Measurements from ENCODE around the gene BAIAP2L2. TPM values are rescaled to one million over a fixed set of nuclear protein-coding genes. Genes with fewer than 3 reads are reported as not detected.

The BAIAP2L2 gene
- total RNA-seq, 1 experiment from 2014 or later, result 2.3 TPM

DNA sequence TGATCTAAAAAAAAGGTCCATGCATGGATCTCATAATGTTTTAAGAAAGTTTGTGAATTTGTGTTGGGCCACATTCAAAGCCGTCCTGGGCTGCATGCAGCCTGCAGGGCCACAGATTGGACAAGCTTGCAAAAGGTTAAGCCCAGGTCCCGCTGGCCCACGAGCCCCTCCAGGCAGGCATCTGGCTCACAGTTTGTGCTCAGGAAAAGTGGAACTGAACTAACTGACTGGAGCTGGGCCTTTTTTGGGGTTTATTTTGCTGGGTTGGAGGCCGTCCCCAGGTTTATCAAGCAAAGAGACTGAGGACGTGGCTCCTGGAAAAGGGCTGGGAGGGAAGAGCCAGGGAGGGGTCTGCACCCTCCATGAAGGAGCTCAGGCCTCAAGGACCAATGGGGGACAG, 32.1 kb upstream of the BAIAP2L2 start:
- Histone ChIP-seq H3K27me3 (ENCODE audit: insufficient read depth, low read length) (no peaks in the 10 kb centered on the region), H4K20me1 (ENCODE audit: control insufficient read depth, insufficient read depth, insufficient read length) (no peaks in the 10 kb centered on the region), H3K23me2 (ENCODE audit: insufficient read length, low read depth, low read length, poor library complexity, severe bottlenecking) (no peaks in the 10 kb centered on the region), H3K9me3 (ENCODE audit: control insufficient read depth, low read depth, low read length) (no peaks in the 10 kb centered on the region), H3K23ac (ENCODE audit: insufficient read length, low read depth, low read length) (no peak overlapping the region), H2BK20ac (ENCODE audit: low read depth, low read length, poor library complexity, severe bottlenecking) (no peak overlapping the region), H3K4me2 (ENCODE audit: insufficient read depth, insufficient read length, low read length) (no peak overlapping the region), H4K91ac (ENCODE audit: insufficient read length, low read depth, low read length) (no peak overlapping the region), H3K79me2 (ENCODE audit: insufficient read depth, low read length) (no peaks in the 10 kb centered on the region), H3K9ac (ENCODE audit: extremely low read depth, insufficient read length, low read length) (no peak overlapping the region), H3K79me1 (ENCODE audit: insufficient read depth, low read depth, low read length, poor library complexity, severe bottlenecking) (no peaks in the 10 kb centered on the region), H3K18ac (ENCODE audit: insufficient read length, low read depth, low read length) (no peak overlapping the region), H2BK12ac (ENCODE audit: insufficient read length, low read depth, low read length) (no peak overlapping the region), H3K14ac (ENCODE audit: insufficient read depth, low read length) (no peak overlapping the region), H2AK5ac (ENCODE audit: insufficient read length, low read length) (no peak overlapping the region), H3K4ac (ENCODE audit: low read depth, low read length) (no peak overlapping the region), H4K5ac (ENCODE audit: insufficient read length, low read depth, low read length) (no peak overlapping the region), H3K56ac (ENCODE audit: insufficient read length, low read depth, low read length) (no peak overlapping the region), H2BK5ac (ENCODE audit: insufficient read length, low read length) (no peak overlapping the region), H2BK120ac (ENCODE audit: low read depth, low read length, poor library complexity, severe bottlenecking) (no peak overlapping the region), H3K4me1 (ENCODE audit: insufficient read depth, low read length) (0 out of 2 replicates have a peak, but pooled peaks cover 3% of the 10 kb centered on the region), H4K8ac (replicated peaks; ENCODE audit: insufficient read length, low read depth, low read length) (no peak overlapping the region), H3T11ph (ENCODE audit: low read length) (no peak overlapping the region), H2AFZ (ENCODE audit: low read length) (no peak overlapping the region), H3K27ac (ENCODE audit: insufficient read length, low read depth, low read length) (no peak overlapping the region), H2BK15ac (ENCODE audit: low read depth, low read length) (no peak overlapping the region)
- TF ChIP-seq, protein P1, sequence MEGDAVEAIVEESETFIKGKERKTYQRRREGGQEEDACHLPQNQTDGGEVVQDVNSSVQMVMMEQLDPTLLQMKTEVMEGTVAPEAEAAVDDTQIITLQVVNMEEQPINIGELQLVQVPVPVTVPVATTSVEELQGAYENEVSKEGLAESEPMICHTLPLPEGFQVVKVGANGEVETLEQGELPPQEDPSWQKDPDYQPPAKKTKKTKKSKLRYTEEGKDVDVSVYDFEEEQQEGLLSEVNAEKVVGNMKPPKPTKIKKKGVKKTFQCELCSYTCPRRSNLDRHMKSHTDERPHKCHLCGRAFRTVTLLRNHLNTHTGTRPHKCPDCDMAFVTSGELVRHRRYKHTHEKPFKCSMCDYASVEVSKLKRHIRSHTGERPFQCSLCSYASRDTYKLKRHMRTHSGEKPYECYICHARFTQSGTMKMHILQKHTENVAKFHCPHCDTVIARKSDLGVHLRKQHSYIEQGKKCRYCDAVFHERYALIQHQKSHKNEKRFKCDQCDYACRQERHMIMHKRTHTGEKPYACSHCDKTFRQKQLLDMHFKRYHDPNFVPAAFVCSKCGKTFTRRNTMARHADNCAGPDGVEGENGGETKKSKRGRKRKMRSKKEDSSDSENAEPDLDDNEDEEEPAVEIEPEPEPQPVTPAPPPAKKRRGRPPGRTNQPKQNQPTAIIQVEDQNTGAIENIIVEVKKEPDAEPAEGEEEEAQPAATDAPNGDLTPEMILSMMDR (conservative IDR thresholded peaks at IDR 0.05), result no peak
- WGBS (ENCODE audit: extremely low coverage, insufficient read length, low lambda C conversion rate), result no CpG with 5 or more reads among the region's 5 CpGs
- H3K27me3 Mint-ChIP-seq (ENCODE audit: low read depth), result no peaks in the 10 kb centered on the region
- peaks cover 4 to 12% of the 10 kb centered on the region in 2 experiments for H3K4me1 Mint-ChIP-seq
- H3K27ac Mint-ChIP-seq, result no peak overlapping the region
- H3K9me3 Mint-ChIP-seq, result no peaks in the 10 kb centered on the region
- H3K36me3 Mint-ChIP-seq (ENCODE audit: insufficient read depth in 1 of 3, low read depth in 3 of 3), result peaks cover 3 to 31% (median 19%) of the 10 kb centered on the region in 3 experiments; a peak in 5 of 7 replicates
- H3K4me3 Mint-ChIP-seq, result no peak overlapping the region
- DNase-seq, result no peak

Measured in H9 (cell line).